Cardiac muscle cell (in vitro differentiated cells and primary cell): ENCODE results near the gene MTMR1. TPM values are rescaled to one million over a fixed set of nuclear protein-coding genes. Genes with fewer than 3 reads are reported as not detected.

ENCODE experiments used
- DNase-seq, 2 donors: peaks; one replicate each; pipeline versions ENCODE4 v3.0.0 to v3.0.0-alpha.2; 2010 to 2017; ENCODE audit warnings: low read depth in 1 of 2, low spot score in 1 of 2
- H3K27ac ChIP-seq: fragments of 200-600 bp; sonication (generic); 2 replicates; pipeline ENCODE4 v1.5.1; 2016
- H3K27me3 ChIP-seq: fragments of 200-600 bp; sonication (generic); 2 replicates; pipeline ENCODE4 v1.6.0; 2016; ENCODE audit warnings: control low read depth
- H3K36me3 ChIP-seq: fragments of 200-600 bp; sonication (generic); 2 replicates; pipeline ENCODE4 v1.5.1; 2016; ENCODE audit warnings: control low read depth
- H3K4me1 ChIP-seq: fragments of 200-600 bp; sonication (generic); 2 replicates; pipeline ENCODE4 v1.8.1; 2017; ENCODE audit warnings: low read depth, mild to moderate bottlenecking, mixed run types
- H3K4me3 ChIP-seq: fragments of 200-600 bp; sonication (generic); 2 replicates; pipeline ENCODE4 v1.5.1; 2016; ENCODE audit warnings: mild to moderate bottlenecking
- H3K9me3 ChIP-seq: fragments of 200-600 bp; sonication (generic); 2 replicates; pipeline ENCODE4 v1.5.1; 2017; ENCODE audit warnings: low read depth, mild to moderate bottlenecking, control low read depth
- CTCF ChIP-seq: IDR thresholded peaks from 2 replicates; pipeline ENCODE4 v1.5.1; 2012; ENCODE audit warnings: low read depth, mild to moderate bottlenecking, low read length
- polyA plus RNA-seq: library from polyadenylated mRNA; unstranded; fragments of >200 nt; fragmentation: Nextera tagmentation; extraction: Ambion mirVana; gene quantifications from 2 replicates; pipeline ENCODE4 v1.2.1, GENCODE V29; 2016
- total RNA-seq: library from RNA; depleted of rRNA; stranded (reverse); fragments of >200 nt; gene quantifications from 2 replicates; pipeline ENCODE4 v1.2.3, GENCODE V29; 2016

Gene MTMR1
- total and polyA plus RNA-seq, 2 experiments from 2014 or later: 20.2 to 22.3 TPM

GRCh38 chrX:150773117-150773516, 79.9 kb downstream of the MTMR1 start:
- Histone ChIP-seq H3K4me1 (no peaks in the 10 kb centered on the region), H3K27ac (no peak overlapping the region)

GRCh38 chrX:150773634-150774033, 80.4 kb downstream of the MTMR1 start:
- no peak for DNase-seq
- H3K9me3 ChIP-seq: no peaks in the 10 kb centered on the region
- H3K4me3 ChIP-seq: no peak overlapping the region
- no peak for TF ChIP-seq CTCF
- H3K27ac ChIP-seq: no peak overlapping the region
- no peaks in the 10 kb centered on the region for H3K4me1 ChIP-seq
- H3K36me3 ChIP-seq: no peaks in the 10 kb centered on the region
- H3K27me3 ChIP-seq: no peaks in the 10 kb centered on the region

More at GRCh38 chrX:150773117-150773516, 79.9 kb downstream of the MTMR1 start:
- Histone ChIP-seq H3K27me3 (no peaks in the 10 kb centered on the region), H3K4me3 (no peak overlapping the region), H3K36me3 (no peaks in the 10 kb centered on the region), H3K9me3 (no peaks in the 10 kb centered on the region)
- DNase-seq: no peak
- TF ChIP-seq CTCF: no peak

- no peaks in the 10 kb centered on the region for H3K36me3 ChIP-seq
- no peak overlapping the region for H3K4me3 ChIP-seq
- H3K27ac ChIP-seq: no peak overlapping the region
- DNase-seq: no peak
- H3K9me3 ChIP-seq: no peaks in the 10 kb centered on the region
- no peaks in the 10 kb centered on the region for H3K4me1 ChIP-seq
- no peaks in the 10 kb centered on the region for H3K27me3 ChIP-seq
- TF ChIP-seq CTCF: no peak
Observed at GRCh38 chrX:150774798-150775568, 81.8 kb downstream of the MTMR1 start.

GRCh38 chrX:150775569-150776350, 82.6 kb downstream of the MTMR1 start:
- TF ChIP-seq CTCF: no peak
- H3K36me3 ChIP-seq: no peaks in the 10 kb centered on the region
- H3K9me3 ChIP-seq: no peaks in the 10 kb centered on the region
- no peaks in the 10 kb centered on the region for H3K27me3 ChIP-seq
- H3K4me3 ChIP-seq: no peak overlapping the region
- no peaks in the 10 kb centered on the region for H3K4me1 ChIP-seq
- no peak for DNase-seq
- H3K27ac ChIP-seq: no peak overlapping the region

- no peak for DNase-seq
- Histone ChIP-seq H3K27me3 (no peaks in the 10 kb centered on the region), H3K4me1 (no peaks in the 10 kb centered on the region), H3K36me3 (no peaks in the 10 kb centered on the region), H3K27ac (no peak overlapping the region), H3K9me3 (no peaks in the 10 kb centered on the region), H3K4me3 (no peak overlapping the region)
- no peak for TF ChIP-seq CTCF
Observed at GRCh38 chrX:150777328-150777992, 84.3 kb downstream of the MTMR1 start.
